ENCODE data around the gene KLK4.

DNA sequence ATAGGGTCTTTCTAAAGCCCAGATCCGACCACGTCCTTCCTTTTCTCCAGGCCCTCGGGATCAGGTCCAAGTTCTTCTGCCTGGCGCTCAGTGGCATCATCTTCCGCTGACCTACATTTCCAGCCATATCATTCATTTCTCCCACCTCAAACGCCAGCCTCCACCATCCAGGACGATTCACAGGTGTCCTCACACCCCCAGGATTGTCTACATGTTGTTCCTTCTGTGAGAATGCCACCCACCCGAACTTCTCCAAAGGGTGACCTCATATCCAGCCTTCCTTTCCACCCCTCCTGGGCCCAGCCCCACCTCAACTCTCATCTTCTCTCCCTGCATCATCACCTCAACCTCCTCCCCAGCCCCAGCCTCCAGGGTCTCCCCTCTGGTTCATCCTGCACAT, 46.4 kb upstream of the KLK4 start:
- TF ChIP-seq CTCF (IDR thresholded peaks at IDR 0.05; ENCODE audit: low read depth, low read length) (no peak), EZH2phosphoT487 (IDR thresholded peaks at IDR 0.05; ENCODE audit: low read depth) (no peak)
